Psoas muscle (tissue), 8 donors: Measurements from ENCODE around the gene TACC3. TPM values are rescaled to one million over a fixed set of nuclear protein-coding genes. Genes with fewer than 3 reads are reported as not detected.

Experiments used
- ATAC-seq, 4 donors: fragments of 200-7000 bp; cut with Tn5 transposase; one replicate each; pipeline ENCODE4 v1.9.1; 2020; ENCODE audit warnings: moderate library complexity in 3 of 4, mild to moderate bottlenecking in 2 of 4
- DNase-seq, 2 donors: peaks; one replicate each; pipeline ENCODE4 v3.0.0-alpha.2; 2020
- H3K27ac ChIP-seq: fragments of 200-600 bp; one replicate; pipeline ENCODE4 v1.8.0; 2022
- H3K27me3 ChIP-seq, 3 donors: fragments of 200-600 bp in 1 of 3; one replicate each; pipeline versions ENCODE4 v1.6.1 to v1.8.0; 2013 to 2022; ENCODE audit warnings: low read length in 2 of 3, mild to moderate bottlenecking in 2 of 3, moderate library complexity in 1 of 3; ENCODE audit not compliant: insufficient read depth in 3 of 3
- H3K36me3 ChIP-seq, 2 donors: fragments of 200-600 bp in 1 of 2; one replicate each; pipeline versions ENCODE4 v1.6.1 to v1.8.0; 2013 to 2022; ENCODE audit warnings: low read depth in 1 of 2, mild to moderate bottlenecking in 1 of 2, moderate library complexity in 1 of 2; ENCODE audit not compliant: insufficient read depth in 1 of 2
- H3K4me1 ChIP-seq: fragments of 200-600 bp; one replicate; pipeline ENCODE4 v1.8.0; 2022
- H3K4me3 ChIP-seq: fragments of 200-600 bp; one replicate; pipeline ENCODE4 v1.8.0; 2022; ENCODE audit warnings: mild to moderate bottlenecking
- H3K9me3 ChIP-seq: fragments of 200-600 bp; one replicate; pipeline ENCODE4 v1.8.0; 2022
- WGBS, 3 donors: extraction: QIAGEN DNeasy Blood & Tissue Kit; methylation state at CpG; one replicate each; pipeline versions ENCODE4 v1.1.6 to v1.1.7; 2013; 5-methylcytosine and 5-hydroxymethylcytosine counted together
- intact Hi-C, 2 donors: fragments of 100-400 bp; cut with DNase I; formaldehyde crosslinking; loops; one replicate each; pipeline versions ENCODE4 v1.11.0 to v1.14.2; 2022
- polyA plus RNA-seq, 3 donors: library from polyadenylated mRNA; stranded (reverse); fragments of 200-250 nt; gene quantifications; one replicate each; pipeline ENCODE4 v1.2.3, GENCODE V29; 2013
- total RNA-seq, 4 donors: library from RNA; stranded (reverse); fragmentation: NEBNext Ultra II Directional in 2 of 4; extraction: Animal tissue kit (Norgen Biotek cat#: 25700) in 2 of 4; gene quantifications; one replicate each; pipeline versions ENCODE4 v1.2.1 to v1.2.4, GENCODE V29; 2021 to 2023
- TF ChIP-seq, protein P1 (sequence below): fragments of 200-600 bp; IDR thresholded peaks from one replicate; pipeline ENCODE4 v1.8.0; 2022; ENCODE audit warnings: antibody characterized with exemption
- donor health status: healthy with polysubstance abuse.
- donor health status: DM: no; HTN: no; CAD: no; lungs with moderate emphysema.
- donor health status: Bipolar disorder and iron deficiency.
- donor health status: healthy.
- donor health status: DM: yes; HTN: yes; CAD: no.
- donor health status: DM: no; HTN: no; CAD: no.
- donor health status: DM: no; HTN: no; CAD: no.
- donor health status: DM: yes; HTN: yes; CAD: no.

TACC3 gene
- total and polyA plus RNA-seq, 7 donors = 2.2 to 4.8 (median 2.9) TPM

DNA sequence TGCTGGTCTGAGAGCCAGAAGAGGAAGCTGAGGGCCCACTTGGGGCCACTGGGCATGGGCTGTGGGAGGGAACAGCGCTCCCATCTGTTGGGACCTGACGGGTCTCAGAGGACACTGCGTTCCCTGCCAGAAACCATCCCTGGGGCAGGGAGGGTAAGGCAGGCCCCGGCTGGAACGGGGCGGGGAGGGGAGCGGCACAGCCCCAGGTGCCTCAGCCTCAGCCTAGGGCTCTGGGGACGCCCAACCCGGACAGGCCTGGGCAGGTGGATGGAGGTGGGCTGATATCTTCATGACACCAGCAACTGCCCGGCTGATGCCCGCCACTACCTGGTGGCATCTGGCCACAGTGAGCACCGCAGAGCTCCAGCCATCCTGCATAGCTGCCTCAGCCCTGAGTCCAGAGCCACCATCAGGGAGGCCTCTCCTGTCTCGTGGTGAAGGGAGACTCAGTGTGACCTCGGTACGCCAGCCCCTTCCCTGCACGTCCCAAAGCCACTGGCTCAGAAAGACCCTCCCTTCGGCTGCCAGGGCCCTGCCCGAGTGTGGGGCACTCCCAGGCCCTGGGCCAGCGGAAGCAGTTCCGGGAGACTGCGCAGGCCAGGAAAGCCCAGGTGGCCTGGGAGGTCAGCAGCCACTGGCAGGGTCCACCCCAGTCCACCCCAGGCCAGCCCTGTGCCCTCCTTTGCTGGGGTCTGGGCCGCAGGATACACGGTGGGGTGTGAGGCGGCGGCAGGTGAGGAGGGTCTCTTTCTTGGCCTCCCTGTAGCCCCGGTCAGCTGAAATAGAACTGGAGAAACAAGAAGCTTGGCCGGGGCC lies 37.2 kb downstream of the TACC3 start:
- peaks cover 3% of the 10 kb centered on the region for H3K4me1 ChIP-seq
- no peaks in the 10 kb centered on the region for H3K36me3 ChIP-seq
- no peaks in the 10 kb centered on the region for H3K9me3 ChIP-seq
- H3K27me3 ChIP-seq = peaks cover 0 to 4% (median 0%) of the 10 kb centered on the region in 3 donors
- intact Hi-C loops = no loop called here
- TF ChIP-seq, protein P1, sequence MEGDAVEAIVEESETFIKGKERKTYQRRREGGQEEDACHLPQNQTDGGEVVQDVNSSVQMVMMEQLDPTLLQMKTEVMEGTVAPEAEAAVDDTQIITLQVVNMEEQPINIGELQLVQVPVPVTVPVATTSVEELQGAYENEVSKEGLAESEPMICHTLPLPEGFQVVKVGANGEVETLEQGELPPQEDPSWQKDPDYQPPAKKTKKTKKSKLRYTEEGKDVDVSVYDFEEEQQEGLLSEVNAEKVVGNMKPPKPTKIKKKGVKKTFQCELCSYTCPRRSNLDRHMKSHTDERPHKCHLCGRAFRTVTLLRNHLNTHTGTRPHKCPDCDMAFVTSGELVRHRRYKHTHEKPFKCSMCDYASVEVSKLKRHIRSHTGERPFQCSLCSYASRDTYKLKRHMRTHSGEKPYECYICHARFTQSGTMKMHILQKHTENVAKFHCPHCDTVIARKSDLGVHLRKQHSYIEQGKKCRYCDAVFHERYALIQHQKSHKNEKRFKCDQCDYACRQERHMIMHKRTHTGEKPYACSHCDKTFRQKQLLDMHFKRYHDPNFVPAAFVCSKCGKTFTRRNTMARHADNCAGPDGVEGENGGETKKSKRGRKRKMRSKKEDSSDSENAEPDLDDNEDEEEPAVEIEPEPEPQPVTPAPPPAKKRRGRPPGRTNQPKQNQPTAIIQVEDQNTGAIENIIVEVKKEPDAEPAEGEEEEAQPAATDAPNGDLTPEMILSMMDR = no peak
- no peak for DNase-seq
- no peak overlapping the region for H3K27ac ChIP-seq
- 84 to 92% (median 90%) methylated on average over 24 to 27 of the region's 27 CpGs for whole genome bisulfite sequencing, 3 donors
- ATAC-seq = no peak
- H3K4me3 ChIP-seq = no peak overlapping the region

DNA sequence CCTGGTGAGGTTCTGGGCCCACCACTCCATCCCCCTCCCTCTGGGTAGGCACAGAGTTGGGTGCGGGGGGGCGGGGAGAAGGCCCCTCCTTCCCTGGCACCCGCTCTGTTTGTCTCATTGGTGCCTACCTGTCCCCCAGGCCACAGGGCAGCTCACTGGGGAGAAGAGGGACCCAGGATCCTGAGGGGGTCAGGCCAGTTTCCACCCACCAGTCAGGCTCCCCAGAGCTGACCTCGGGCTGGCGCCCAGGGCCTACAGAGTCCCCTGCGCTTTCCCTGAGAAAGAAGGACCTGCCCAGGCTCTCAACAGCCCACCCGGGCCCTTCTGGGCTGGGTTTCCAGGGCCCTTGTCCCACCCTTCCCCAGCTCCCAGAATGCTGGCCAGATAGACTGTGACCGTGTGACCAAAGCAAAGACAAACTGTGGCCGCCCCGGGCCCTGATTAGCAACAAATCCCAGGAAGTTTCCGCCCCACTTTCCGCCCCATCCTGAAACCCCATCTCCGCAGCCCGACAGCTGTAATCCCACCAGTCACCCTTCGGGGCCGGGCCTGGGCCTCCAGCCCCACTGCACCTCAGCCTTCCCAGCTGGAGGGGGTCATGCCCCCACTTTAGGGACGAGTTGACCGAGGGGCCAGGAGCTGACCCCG lies 38.0 kb downstream of the TACC3 start:
- H3K36me3 ChIP-seq = no peaks in the 10 kb centered on the region
- H3K9me3 ChIP-seq = no peaks in the 10 kb centered on the region
- peaks cover 0 to 4% (median 0%) of the 10 kb centered on the region in 3 donors for H3K27me3 ChIP-seq
- ATAC-seq = no peak
- TF ChIP-seq, protein P1 = no peak
- intact Hi-C loops = no loop called here
- peaks cover 3% of the 10 kb centered on the region for H3K4me1 ChIP-seq
- no peak for DNase-seq
- no peak overlapping the region for H3K27ac ChIP-seq
- 74 to 80% (median 75%) methylated on average over 16 to 19 of the region's 19 CpGs for WGBS, 3 donors
- no peak overlapping the region for H3K4me3 ChIP-seq

DNA sequence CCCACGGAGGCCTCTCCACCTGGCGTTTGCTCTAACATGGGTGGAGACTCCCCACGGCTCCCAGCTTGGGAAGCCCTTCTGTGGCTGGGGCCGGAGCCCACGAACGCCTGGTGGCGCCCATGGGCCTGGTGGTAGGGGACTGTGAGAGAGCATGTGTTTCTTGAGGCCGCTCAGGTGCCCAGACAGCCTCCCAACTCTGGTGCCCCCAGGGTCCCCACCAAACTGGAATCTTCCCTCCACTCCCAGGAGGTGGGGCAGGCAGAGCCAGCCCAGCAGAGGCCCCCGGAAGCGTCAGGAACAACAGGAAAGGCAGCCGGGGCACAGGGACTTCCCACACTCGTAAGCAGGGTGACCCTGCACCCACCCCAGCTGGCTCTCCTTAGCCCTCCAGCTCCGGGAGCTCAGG lies 38.5 kb downstream of the TACC3 start:
- H3K27me3 ChIP-seq = peaks cover 0 to 4% (median 0%) of the 10 kb centered on the region in 3 donors
- H3K4me1 ChIP-seq = peaks cover 3% of the 10 kb centered on the region
- ATAC-seq = no peak
- no peak overlapping the region for H3K4me3 ChIP-seq
- H3K9me3 ChIP-seq = no peaks in the 10 kb centered on the region
- TF ChIP-seq, protein P1 = no peak
- 76 to 78% (median 77%) methylated on average over 13 of the region's 13 CpGs for WGBS, 3 donors
- DNase-seq = no peak
- no peak overlapping the region for H3K27ac ChIP-seq
- no peaks in the 10 kb centered on the region for H3K36me3 ChIP-seq
- intact Hi-C loops = no loop called here

DNA sequence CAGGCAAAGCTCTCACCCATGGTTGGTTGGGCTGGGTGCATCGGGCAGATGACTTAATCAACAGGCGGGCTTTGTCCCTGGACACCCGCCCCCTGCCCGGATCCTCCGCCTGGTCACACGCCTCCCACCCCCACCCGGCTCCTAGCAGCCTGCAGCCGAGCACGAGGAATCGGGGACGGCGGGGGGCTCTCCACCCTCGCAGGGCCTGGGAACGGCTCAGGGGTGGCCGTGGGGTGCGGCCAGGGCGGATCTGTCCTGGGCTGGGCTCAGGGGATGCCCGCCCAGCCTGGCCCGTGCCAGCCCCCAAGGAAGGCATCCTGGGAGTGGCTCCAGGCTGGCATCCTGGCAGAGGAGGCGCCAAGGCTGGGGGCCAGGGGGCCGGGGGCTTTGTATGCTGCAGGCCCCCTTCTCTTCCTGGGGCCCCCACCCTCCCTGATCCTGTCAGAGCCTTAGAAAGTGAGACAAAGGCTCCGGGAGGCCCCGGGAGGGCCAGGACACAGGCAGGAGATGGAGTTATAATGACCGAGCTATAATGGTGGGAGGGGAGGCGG lies 39.3 kb downstream of the TACC3 start:
- Histone ChIP-seq H3K27ac (no peak overlapping the region), H3K36me3 (no peaks in the 10 kb centered on the region), H3K27me3 (peaks cover 0 to 4% (median 1%) of the 10 kb centered on the region in 3 donors), H3K4me1 (peaks cover 3% of the 10 kb centered on the region), H3K4me3 (no peak overlapping the region), H3K9me3 (no peaks in the 10 kb centered on the region)
- ATAC-seq (no peak), DNase-seq (no peak)
- intact Hi-C loops = no loop called here
- TF ChIP-seq, protein P1 = no peak
- WGBS, 3 donors = 40 to 44% (median 44%) methylated on average over 24 to 25 of the region's 25 CpGs
